Mucosa of gallbladder (tissue), 1 donor: ENCODE results near the gene CHML. TPM values are rescaled to one million over a fixed set of nuclear protein-coding genes. Genes with fewer than 3 reads are reported as not detected.

Experiments used
- DNase-seq: peaks from one replicate; pipeline ENCODE4 v3.0.0-alpha.2; 2020; ENCODE audit warnings: low spot score
- total RNA-seq: library from RNA; stranded (reverse); gene quantifications from one replicate; pipeline ENCODE4 v1.2.1, GENCODE V29; 2021
- donor health status: DM: no; HTN: no; CAD: no.

CHML gene
- total RNA-seq, 1 donor from 2014 or later: 10.8 TPM

- no peak for DNase-seq
Measured at GRCh38 chr1:241590719-241591118, 49.5 kb downstream of the CHML start.

Other genes starting within 250 kb of the CHML start
- gene FH, start 120.6 kb downstream of the CHML start, total RNA-seq: 44.0 TPM
- gene KMO, start 108.0 kb downstream of the CHML start, total RNA-seq: 0.83 TPM
- 13.0 TPM for gene OPN3, start within 50 bp of the CHML start, total RNA-seq
- gene WDR64, start 11.9 kb upstream of the CHML start, total RNA-seq: not detected
- 1.8 TPM for gene EXO1, start 207.8 kb upstream of the CHML start, total RNA-seq